Stomach (tissue), 4 donors: ENCODE data around the gene GNA14.

Experiments used
- CTCF ChIP-seq, 7 experiments: fragments of 450-650 bp in 4 of 7; fragments of 200-600 bp in 3 of 7; sonication (generic) in 3 of 7; IDR thresholded peaks; one replicate each; pipeline ENCODE4 v1.5.1; 2016 to 2019; ENCODE audit warnings: antibody characterized with exemption in 7 of 7, control low read depth in 2 of 7, mild to moderate bottlenecking in 1 of 7
- EP300 ChIP-seq: sonication (generic); formaldehyde crosslinking; IDR thresholded peaks from one replicate; pipeline ENCODE4 v1.6.1; 2017; ENCODE audit warnings: antibody characterized with exemption
- POLR2A ChIP-seq, 4 donors: fragments of 450-650 bp; IDR thresholded peaks; one replicate each; pipeline ENCODE4 v1.6.1; 2016; ENCODE audit warnings: antibody characterized with exemption in 4 of 4, control low read depth in 2 of 4, mild to moderate bottlenecking in 1 of 4, moderate library complexity in 1 of 4

GRCh38 chr9:77643871-77644270, 4.3 kb downstream of the GNA14 start:
- TF ChIP-seq CTCF (IDR thresholded peaks at IDR 0.05): no peak
- no peak for TF ChIP-seq POLR2A (IDR thresholded peaks at IDR 0.05)
- no peak for TF ChIP-seq EP300
